VCaP (cell line): Measurements from ENCODE around the gene PCCA.

ENCODE experiments used
- H3K27ac ChIP-seq: fragments of 450-650 bp; 2 replicates; pipeline ENCODE4 v1.5.1; 2017
- CTCF ChIP-seq: fragments of 450-650 bp; conservative IDR thresholded peaks from 2 replicates; pipeline ENCODE4 v1.5.1; 2017; ENCODE audit warnings: mild to moderate bottlenecking, moderate library complexity

PCCA gene

GRCh38 chr13:100338275-100338674, 249.4 kb downstream of the PCCA start:
- no peak overlapping the region for H3K27ac ChIP-seq
- TF ChIP-seq CTCF = no peak

DNA sequence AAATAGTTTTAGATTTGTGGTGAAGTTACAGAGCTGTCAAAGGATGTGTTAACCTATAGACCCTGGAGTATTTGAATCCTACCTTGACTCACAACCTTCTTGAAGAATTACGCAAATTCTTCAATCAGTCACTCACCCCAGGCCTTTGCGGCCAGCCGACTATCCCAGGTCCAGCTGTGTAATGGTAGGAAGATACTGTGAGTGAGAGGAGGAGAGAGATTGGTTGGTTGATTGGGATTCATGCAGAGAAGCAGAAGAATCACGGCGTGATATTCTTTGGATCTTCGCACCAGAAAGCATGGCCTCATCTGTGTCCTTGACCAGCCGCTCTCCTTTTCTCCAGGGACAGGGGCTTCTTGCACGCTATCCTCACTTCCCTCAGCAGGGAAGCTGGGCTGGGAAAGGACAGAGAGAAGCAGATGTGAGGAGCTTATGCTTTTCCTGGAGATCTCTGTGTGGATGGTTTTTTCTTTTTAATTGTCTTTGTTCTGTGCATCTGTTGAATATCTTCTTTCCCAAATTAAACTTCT, 250.6 kb downstream of the PCCA start:
- no peak for TF ChIP-seq CTCF
- no peak overlapping the region for H3K27ac ChIP-seq

DNA sequence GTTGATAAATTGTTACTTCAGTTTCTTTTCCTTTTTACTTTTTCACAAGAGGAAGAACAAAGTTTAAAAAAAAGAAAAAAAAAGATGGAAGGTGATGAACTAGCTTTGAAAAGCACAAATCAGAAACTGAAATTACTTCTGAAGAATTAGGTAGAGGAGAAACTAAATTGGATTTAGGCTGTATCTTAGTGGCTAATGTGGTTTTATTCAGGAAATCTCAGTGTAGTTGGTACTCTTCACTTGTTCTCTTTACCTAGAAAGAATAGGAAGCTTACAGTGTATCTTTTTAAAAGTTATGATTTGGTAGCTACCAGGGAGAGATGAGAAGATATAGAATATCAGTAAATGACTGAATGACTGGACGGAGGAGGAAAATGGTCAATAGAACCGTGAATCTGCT, 252.0 kb downstream of the PCCA start:
- TF ChIP-seq CTCF = no peak
- no peak overlapping the region for H3K27ac ChIP-seq

- no peak for TF ChIP-seq CTCF
Observed at GRCh38 chr13:100341327-100341726, 252.4 kb downstream of the PCCA start.

GRCh38 chr13:100344544-100344943, 255.7 kb downstream of the PCCA start:
- H3K27ac ChIP-seq = no peak overlapping the region
- TF ChIP-seq CTCF = no peak

More at GRCh38 chr13:100341327-100341726, 252.4 kb downstream of the PCCA start:
- H3K27ac ChIP-seq = no peak overlapping the region

GRCh38 chr13:100347968-100348367, 259.1 kb downstream of the PCCA start:
- TF ChIP-seq CTCF = no peak
- no peak overlapping the region for H3K27ac ChIP-seq

DNA sequence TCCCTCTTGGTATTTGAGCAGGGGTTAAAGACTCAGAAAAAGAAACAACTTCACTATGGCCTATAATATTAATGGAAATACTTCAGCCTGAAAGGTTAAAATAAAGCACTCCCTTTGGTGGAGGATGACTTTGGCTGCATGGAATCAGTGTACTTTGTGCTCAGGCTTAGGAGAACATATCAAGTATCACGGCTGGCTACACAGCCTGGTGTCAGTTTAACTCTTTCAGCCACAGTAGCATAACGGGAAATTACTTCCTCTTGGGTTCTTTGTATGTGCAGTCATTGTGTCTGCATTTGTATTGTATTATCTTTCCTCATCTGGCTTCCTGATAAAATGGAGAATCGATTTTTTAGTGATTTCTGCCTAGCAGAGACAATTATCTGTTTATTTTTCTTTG, 260.7 kb downstream of the PCCA start:
- no peak overlapping the region for H3K27ac ChIP-seq
- no peak for TF ChIP-seq CTCF

DNA sequence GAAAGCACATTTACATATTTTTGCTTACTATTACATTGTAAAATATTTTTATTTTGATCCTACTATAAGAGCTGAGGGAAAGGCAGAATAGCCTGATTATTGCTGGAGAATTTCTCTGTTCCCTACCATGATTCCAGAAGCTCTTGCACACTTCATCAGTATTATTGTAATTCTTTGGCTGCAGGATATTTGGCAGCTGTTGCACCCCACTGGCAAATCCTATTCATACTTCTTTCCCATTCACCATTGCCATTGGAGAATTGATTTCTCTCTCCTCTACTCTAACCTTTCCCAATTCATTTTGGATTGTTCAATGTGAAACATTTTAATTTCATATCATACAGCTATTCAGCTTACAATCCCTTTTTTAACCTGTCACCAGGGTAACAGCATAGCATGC, 261.7 kb downstream of the PCCA start:
- TF ChIP-seq CTCF = no peak
- H3K27ac ChIP-seq = no peak overlapping the region
